Hair follicle dermal papilla cell (primary cell): ENCODE measurements around the gene FAM25G. TPM values are rescaled to one million over a fixed set of nuclear protein-coding genes. Genes with fewer than 3 reads are reported as not detected.

Experiments used
- small RNA-seq: library from RNA; depleted of rRNA; stranded (forward); fragments of <200 nt; gene quantifications from one replicate; pipeline ENCODE3, GENCODE V24; 2012
- total RNA-seq: library from RNA; depleted of rRNA; stranded (reverse); fragments of >200 nt; gene quantifications from 2 replicates; pipeline ENCODE4 v1.2.3, GENCODE V29; 2012

The FAM25G gene
- total RNA-seq: not detected in 2 replicates

DNA sequence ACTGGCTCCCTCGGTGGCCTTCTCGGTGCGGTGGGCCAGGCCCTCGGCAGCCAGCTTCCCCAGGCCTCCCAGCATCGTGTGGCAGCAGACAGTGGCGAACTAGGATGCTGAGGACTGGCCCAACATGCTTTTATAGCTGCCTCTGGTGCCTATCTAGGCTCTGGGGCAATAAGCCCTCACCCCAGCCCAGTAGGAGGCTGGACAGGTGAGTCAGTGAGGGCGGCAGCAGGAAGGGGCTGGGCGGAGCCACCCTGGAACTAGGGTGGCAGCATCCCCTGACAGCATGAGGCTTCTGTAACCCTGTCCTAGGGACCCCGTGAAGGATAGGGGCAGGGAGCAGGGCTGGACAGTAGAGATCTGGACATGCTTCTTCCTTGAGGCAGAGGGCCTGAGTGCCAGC is at the start of gene FAM25G:
Gene FAM25G, minus strand, starts transcription at position 101 of the 400 bp plus-strand sequence. Its CDS starts 26 bp downstream, at position 75.

DNA sequence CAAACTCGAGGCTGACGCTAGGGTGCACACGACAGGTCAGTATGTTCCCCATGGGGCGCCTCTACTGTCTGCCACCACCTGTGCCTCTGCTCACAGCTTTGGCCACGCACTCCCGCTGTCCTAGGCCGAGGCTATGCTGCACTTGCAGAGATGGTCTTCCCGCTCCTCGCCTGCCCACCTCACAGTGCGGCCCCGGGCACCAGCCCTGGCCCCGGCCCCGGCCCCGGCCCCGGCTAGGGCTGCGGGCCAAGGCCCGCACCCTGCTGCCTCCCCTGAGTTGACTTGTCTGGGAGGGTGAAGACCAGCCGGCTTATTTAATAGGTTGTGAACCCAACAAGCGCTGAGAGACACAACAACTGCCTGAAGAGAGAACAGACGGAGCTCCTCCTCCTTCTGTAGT is 32.0 kb upstream of the FAM25G start, which contains the start of gene AGAP9:
Gene AGAP9, minus strand, starts transcription at position 164 of the 400 bp plus-strand sequence. Its CDS starts 112 bp downstream, at position 52.

GRCh38 chr10:47483923-47484322 is 7.6 kb downstream of the FAM25G start, which contains the start of gene ANXA8:
Gene ANXA8, minus strand, starts transcription at chr10:47484115. Its CDS starts 182 bp downstream, at chr10:47483933.

Small RNA genes lying within 50 kb of the gene (small RNA-seq; reads per million reads assigned to genes)
- not detected for gene AL591684.3
- not detected for gene RNA5SP312

Other genes starting within 250 kb of the FAM25G start
- not detected in 2 replicates for gene GDF10, start 191.5 kb downstream of the FAM25G start, total RNA-seq
- not detected in 2 replicates for gene GDF2, start 169.2 kb downstream of the FAM25G start, total RNA-seq
- not detected in 2 replicates for gene RBP3, start 143.3 kb downstream of the FAM25G start, total RNA-seq
- under 0.01 TPM in 2 replicates for gene ZNF488, start 107.4 kb downstream of the FAM25G start, total RNA-seq
- 0.97 and 1.1 TPM in 2 replicates for gene ANXA8, start 7.6 kb downstream of the FAM25G start, total RNA-seq
- gene AGAP9, start 31.9 kb upstream of the FAM25G start, total RNA-seq: 2.3 and 4.1 TPM in 2 replicates